Inflammatory macrophage treated with lipopolysaccharide for 4 hours (primary cell): ENCODE results near the gene CDC73.

Experiments used
- DNase-seq: peaks from one replicate; pipeline ENCODE4 v3.0.0-alpha.2; 2020

CDC73 gene

GRCh38 chr1:193121616-193122593, at the start of gene CDC73:
TSS of gene CDC73 (plus strand) at chr1:193122031. CDS start at chr1:193122201, 170 bp downstream.
- DNase-seq, result peak; percentile 98

GRCh38 chr1:193077991-193078390, 43.8 kb upstream of the CDC73 start:
- DNase-seq, result no peak

- no peak for DNase-seq
Measured at GRCh38 chr1:193079187-193079586, 42.6 kb upstream of the CDC73 start.

- DNase-seq, result no peak
Measured at GRCh38 chr1:193083365-193084088, 38.3 kb upstream of the CDC73 start.

GRCh38 chr1:193085263-193085662, 36.6 kb upstream of the CDC73 start:
- DNase-seq, result no peak

GRCh38 chr1:193086342-193086741, 35.5 kb upstream of the CDC73 start:
- DNase-seq, result no peak

- no peak for DNase-seq
Measured at GRCh38 chr1:193087893-193088292, 33.9 kb upstream of the CDC73 start.

- DNase-seq, result no peak
Measured at GRCh38 chr1:193090865-193091264, 31.0 kb upstream of the CDC73 start.

- no peak for DNase-seq
Measured at GRCh38 chr1:193094112-193094511, 27.7 kb upstream of the CDC73 start.

- DNase-seq, result peak; percentile 18
Measured at GRCh38 chr1:193102662-193103061, 19.2 kb upstream of the CDC73 start.

- DNase-seq, result no peak
Measured at GRCh38 chr1:193103759-193104501, 17.9 kb upstream of the CDC73 start.

GRCh38 chr1:193104502-193104906, 17.3 kb upstream of the CDC73 start:
- DNase-seq, result peak; percentile 77

- peak; percentile 89 for DNase-seq
Measured at GRCh38 chr1:193104907-193105820, 16.7 kb upstream of the CDC73 start, which contains the start of gene GLRX2. TSS of gene GLRX2 (minus strand) at chr1:193105414. CDS start at chr1:193105382, 32 bp downstream.

GRCh38 chr1:193105821-193106177, 16.0 kb upstream of the CDC73 start:
- DNase-seq, result no peak

- no peak for DNase-seq
Measured at GRCh38 chr1:193108471-193108870, 13.4 kb upstream of the CDC73 start.

GRCh38 chr1:193109619-193110018, 12.2 kb upstream of the CDC73 start:
- DNase-seq, result no peak

GRCh38 chr1:193110246-193110645, 11.6 kb upstream of the CDC73 start:
- no peak for DNase-seq

GRCh38 chr1:193110864-193111263, 11.0 kb upstream of the CDC73 start:
- no peak for DNase-seq

GRCh38 chr1:193111641-193112090, 10.2 kb upstream of the CDC73 start:
- DNase-seq, result peak; percentile 74

GRCh38 chr1:193113258-193113991, 8.4 kb upstream of the CDC73 start:
- DNase-seq, result no peak

- no peak for DNase-seq
Measured at GRCh38 chr1:193113992-193114332, 7.9 kb upstream of the CDC73 start.
